GM23338 (cell line): ENCODE data around the gene CERK. TPM values are rescaled to one million over a fixed set of nuclear protein-coding genes. Genes with fewer than 3 reads are reported as not detected.
"Not testable (repeated sequence)": the region's sequence is repeated elsewhere in the genome, so short reads cannot be mapped to it uniquely, and the experiment has no call there.

ENCODE experiments used
- ATAC-seq: fragments of 200-7000 bp; cut with Tn5 transposase; 3 replicates; pipeline ENCODE4 v1.9.1; 2020
- DNase-seq: peaks from one replicate; pipeline ENCODE4 v3.0.0-alpha.2; 2015; ENCODE audit warnings: low spot score
- H2AFZ ChIP-seq: fragments of 200-600 bp; sonication (generic); 2 replicates; pipeline ENCODE4 v1.8.0; 2016; ENCODE audit warnings: antibody characterized with exemption, mild to moderate bottlenecking, moderate library complexity
- H3F3A ChIP-seq: fragments of 200-600 bp; sonication (generic); replicated peaks from 2 replicates; pipeline ENCODE4 v1.8.0; 2017; ENCODE audit warnings: antibody characterized with exemption, mixed run types, low read depth
- H3K27ac ChIP-seq: fragments of 200-600 bp; sonication (generic); 2 replicates; pipeline ENCODE4 v1.6.1; 2016; ENCODE audit warnings: low read depth
- H3K27me3 ChIP-seq: fragments of 200-600 bp; sonication (generic); 2 replicates; pipeline ENCODE4 v1.8.0; 2016; ENCODE audit warnings: mild to moderate bottlenecking, mixed run types, moderate library complexity; ENCODE audit not compliant: insufficient read depth
- H3K36me3 ChIP-seq: fragments of 200-600 bp; sonication (generic); 2 replicates; pipeline ENCODE4 v1.8.0; 2016; ENCODE audit warnings: mild to moderate bottlenecking; ENCODE audit not compliant: insufficient read depth
- H3K4me1 ChIP-seq: fragments of 200-600 bp; sonication (generic); 2 replicates; pipeline ENCODE4 v1.8.0; 2016; ENCODE audit warnings: mild to moderate bottlenecking, moderate library complexity; ENCODE audit not compliant: insufficient read depth
- H3K4me2 ChIP-seq: fragments of 200-600 bp; sonication (generic); 2 replicates; pipeline ENCODE4 v1.7.1; 2017; ENCODE audit warnings: mixed run types
- H3K4me3 ChIP-seq: fragments of 200-600 bp; sonication (generic); 2 replicates; pipeline ENCODE4 v1.6.1; 2016; ENCODE audit warnings: mixed run types
- H3K79me2 ChIP-seq: fragments of 200-600 bp; sonication (generic); replicated peaks from 2 replicates; pipeline ENCODE4 v1.8.0; 2017; ENCODE audit warnings: mild to moderate bottlenecking; ENCODE audit not compliant: insufficient read depth
- H3K9me2 ChIP-seq: fragments of 200-600 bp; sonication (generic); 2 replicates; pipeline ENCODE4 v1.8.0; 2017; ENCODE audit not compliant: insufficient read depth
- H4K20me1 ChIP-seq: fragments of 200-600 bp; sonication (generic); replicated peaks from 2 replicates; pipeline ENCODE4 v1.8.0; 2017; ENCODE audit warnings: mild to moderate bottlenecking; ENCODE audit not compliant: insufficient read depth
- H3K27ac Mint-ChIP-seq: 2 replicates; pipeline ENCODE4 v1.8.0; 2020; ENCODE audit warnings: inconsistent platforms, mild to moderate bottlenecking, moderate library complexity, mixed read lengths
- H3K27me3 Mint-ChIP-seq: 3 replicates; pipeline ENCODE4 v1.8.0; 2022; ENCODE audit warnings: low read depth, mild to moderate bottlenecking, moderate library complexity, mixed read lengths, inconsistent platforms; ENCODE audit not compliant: insufficient read depth, poor library complexity
- H3K36me3 Mint-ChIP-seq: 3 replicates; pipeline ENCODE4 v1.8.0; 2021; ENCODE audit warnings: low read depth, mild to moderate bottlenecking, inconsistent platforms, moderate library complexity, mixed read lengths
- H3K4me1 Mint-ChIP-seq: 3 replicates; pipeline ENCODE4 v1.8.0; 2020; ENCODE audit warnings: mild to moderate bottlenecking, inconsistent platforms, mixed read lengths
- H3K4me3 Mint-ChIP-seq: 3 replicates; pipeline ENCODE4 v1.8.0; 2021; ENCODE audit warnings: moderate library complexity, mild to moderate bottlenecking, inconsistent platforms, mixed read lengths
- H3K9me3 Mint-ChIP-seq: 3 replicates; pipeline ENCODE4 v1.8.0; 2020; ENCODE audit warnings: moderate library complexity, mild to moderate bottlenecking, inconsistent platforms, mixed read lengths
- CREB1 ChIP-seq: fragments of 250-450 bp; sonication (Bioruptor Pico); IDR thresholded peaks from 2 replicates; pipeline ENCODE4 v1.5.0; 2020; ENCODE audit warnings: low read depth, mild to moderate bottlenecking, moderate library complexity
- EZH2 ChIP-seq: fragments of 200-600 bp; sonication (generic); IDR thresholded peaks from one replicate; pipeline ENCODE4 v1.8.0; 2017; ENCODE audit warnings: antibody characterized with exemption, mild to moderate bottlenecking, low read depth; ENCODE audit not compliant: unreplicated experiment
- EZH2phosphoT487 ChIP-seq: fragments of 200-600 bp; sonication (generic); IDR thresholded peaks from one replicate; pipeline ENCODE4 v1.8.1; 2018; ENCODE audit warnings: antibody characterized with exemption; ENCODE audit not compliant: unreplicated experiment
- JUNB ChIP-seq: IDR thresholded peaks from one replicate; pipeline ENCODE4 v1.6.1; 2016; ENCODE audit warnings: antibody characterized with exemption; ENCODE audit not compliant: unreplicated experiment
- NANOG ChIP-seq: IDR thresholded peaks from 2 replicates; pipeline ENCODE4 v1.6.1; 2016; ENCODE audit warnings: antibody characterized with exemption, borderline replicate concordance
- POLR2AphosphoS5 ChIP-seq: IDR thresholded peaks from 2 replicates; pipeline ENCODE4 v1.6.1; 2016; ENCODE audit warnings: antibody characterized with exemption, low read depth
- STAT1 ChIP-seq: IDR thresholded peaks from one replicate; pipeline ENCODE4 v1.6.1; 2016; ENCODE audit warnings: antibody characterized with exemption; ENCODE audit not compliant: unreplicated experiment
- ZNF114 ChIP-seq: fragments of 250-450 bp; sonication (Bioruptor Pico); IDR thresholded peaks from 2 replicates; pipeline ENCODE4 v1.5.0; 2020; ENCODE audit warnings: mild to moderate bottlenecking, moderate library complexity
- ZNF331 ChIP-seq: fragments of 250-450 bp; sonication (Bioruptor Pico); IDR thresholded peaks from 2 replicates; pipeline ENCODE4 v1.5.0; 2020; ENCODE audit warnings: low read depth, mild to moderate bottlenecking, moderate library complexity
- polyA plus RNA-seq: library from polyadenylated mRNA; unstranded; fragments of >200 nt; fragmentation: Nextera tagmentation; extraction: Ambion mirVana; gene quantifications from 2 replicates; pipeline ENCODE4 v1.2.1, GENCODE V29; 2016
- total RNA-seq: library from RNA; depleted of rRNA; stranded (reverse); fragments of >200 nt; shearing (Covaris generic); gene quantifications from 2 replicates; pipeline ENCODE4 v1.2.3, GENCODE V29; 2014
- TF ChIP-seq, protein P1 (sequence below): IDR thresholded peaks from 2 replicates; pipeline ENCODE4 v1.6.1; 2016; ENCODE audit warnings: antibody characterized with exemption
- TF ChIP-seq, protein P2 (sequence below): IDR thresholded peaks from one replicate; pipeline ENCODE4 v1.6.1; 2018; ENCODE audit warnings: antibody characterized with exemption; ENCODE audit not compliant: unreplicated experiment
- TF ChIP-seq, protein P3 (sequence below): fragments of 250-450 bp; sonication (Bioruptor Pico); IDR thresholded peaks from 2 replicates; pipeline ENCODE4 v1.5.0; 2020; ENCODE audit warnings: mild to moderate bottlenecking, moderate library complexity

The CERK gene
- total and polyA plus RNA-seq, 2 experiments from 2014 or later: 12.7 to 62.9 TPM

DNA sequence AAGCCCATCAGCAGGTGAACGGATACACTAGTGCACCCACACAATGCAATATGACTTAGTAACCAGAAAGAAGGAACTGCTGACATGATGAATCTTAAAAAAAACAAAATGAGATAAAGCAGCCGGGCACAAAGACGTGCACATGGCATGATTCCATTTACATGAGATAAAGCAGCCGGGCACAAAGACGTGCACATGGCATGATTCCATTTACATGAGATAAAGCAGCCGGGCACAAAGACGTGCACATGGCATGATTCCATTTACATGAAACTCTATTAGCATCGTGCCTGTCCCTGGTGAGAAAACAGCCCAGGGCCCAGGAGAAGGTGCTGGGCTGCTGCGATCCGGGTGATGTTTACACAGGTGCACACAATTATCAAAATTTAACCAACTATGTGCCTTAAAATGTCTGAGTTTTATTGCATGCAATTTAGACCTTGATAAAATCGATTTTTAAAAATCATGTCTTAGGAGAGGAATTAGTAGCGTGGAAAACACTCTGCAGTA is 3.8 kb downstream of the CERK start:
- peaks cover 16% of the 10 kb centered on the region for H3K27me3 Mint-ChIP-seq
- ATAC-seq, H3K4me2 ChIP-seq, H3K9me2 ChIP-seq, H2AFZ ChIP-seq, H3K9me3 Mint-ChIP-seq, H4K20me1 ChIP-seq, H3K4me3 ChIP-seq, DNase-seq, H3K27ac ChIP-seq, H3K27me3 ChIP-seq, H3K36me3 ChIP-seq, H3K4me3 Mint-ChIP-seq, H3K27ac Mint-ChIP-seq, H3K36me3 Mint-ChIP-seq: not testable (repeated sequence)
- Histone ChIP-seq H3K4me1 (peaks cover 19% of the 10 kb centered on the region), H3K79me2 (peaks cover 60% of the 10 kb centered on the region), H3F3A (peaks cover 13% of the 10 kb centered on the region; the same call in 1 of the 2 replicates)
- H3K4me1 Mint-ChIP-seq: peaks cover 51% of the 10 kb centered on the region

DNA sequence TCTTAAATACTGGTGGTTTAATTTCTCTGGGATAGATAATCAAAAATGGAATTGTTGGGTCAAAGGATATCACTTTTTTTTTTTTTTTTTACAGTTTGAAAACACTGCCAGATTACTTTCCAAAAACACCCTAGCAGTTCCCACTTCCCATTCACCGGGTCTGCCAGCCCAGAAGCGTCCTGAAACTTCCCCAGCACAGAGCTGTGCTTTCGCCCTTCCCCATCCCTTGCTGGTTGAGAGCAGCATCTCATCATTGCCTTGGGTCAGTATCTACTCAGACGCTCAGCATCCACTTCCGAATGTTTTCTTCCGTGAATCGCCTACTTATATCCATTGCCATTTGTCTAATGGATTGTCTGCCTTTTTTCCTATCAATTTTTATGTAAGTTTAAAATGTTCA is 5.5 kb downstream of the CERK start:
- Histone ChIP-seq H3K4me2 (no peak overlapping the region), H3K27me3 (no peaks in the 10 kb centered on the region), H3K36me3 (no peaks in the 10 kb centered on the region), H3K4me1 (peaks cover 19% of the 10 kb centered on the region), H3F3A (peaks cover 13% of the 10 kb centered on the region; the same call in 1 of the 2 replicates), H3K4me3 (no peak overlapping the region), H3K27ac (no peak overlapping the region), H2AFZ (no peak overlapping the region), H3K9me2 (no peaks in the 10 kb centered on the region), H4K20me1 (peaks cover 13% of the 10 kb centered on the region), H3K79me2 (peaks cover 67% of the 10 kb centered on the region)
- Mint-ChIP-seq H3K4me1 (peaks cover 48% of the 10 kb centered on the region), H3K36me3 (0 out of 3 replicates have a peak, but pooled peaks cover 2% of the 10 kb centered on the region), H3K4me3 (no peak overlapping the region), H3K27me3 (peaks cover 15% of the 10 kb centered on the region), H3K9me3 (no peaks in the 10 kb centered on the region), H3K27ac (no peak overlapping the region)
- ATAC-seq (no peak), DNase-seq (no peak)
- TF ChIP-seq ZNF331: no peak
- TF ChIP-seq, protein P1, sequence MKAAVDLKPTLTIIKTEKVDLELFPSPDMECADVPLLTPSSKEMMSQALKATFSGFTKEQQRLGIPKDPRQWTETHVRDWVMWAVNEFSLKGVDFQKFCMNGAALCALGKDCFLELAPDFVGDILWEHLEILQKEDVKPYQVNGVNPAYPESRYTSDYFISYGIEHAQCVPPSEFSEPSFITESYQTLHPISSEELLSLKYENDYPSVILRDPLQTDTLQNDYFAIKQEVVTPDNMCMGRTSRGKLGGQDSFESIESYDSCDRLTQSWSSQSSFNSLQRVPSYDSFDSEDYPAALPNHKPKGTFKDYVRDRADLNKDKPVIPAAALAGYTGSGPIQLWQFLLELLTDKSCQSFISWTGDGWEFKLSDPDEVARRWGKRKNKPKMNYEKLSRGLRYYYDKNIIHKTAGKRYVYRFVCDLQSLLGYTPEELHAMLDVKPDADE: no peak
- no peak for TF ChIP-seq NANOG
- no peak for TF ChIP-seq POLR2AphosphoS5
- TF ChIP-seq EZH2: no peak
- no peak for TF ChIP-seq JUNB
- no peak for TF ChIP-seq CREB1 (CRISPR knock-in tag)
- TF ChIP-seq STAT1: no peak
- TF ChIP-seq, protein P2, sequence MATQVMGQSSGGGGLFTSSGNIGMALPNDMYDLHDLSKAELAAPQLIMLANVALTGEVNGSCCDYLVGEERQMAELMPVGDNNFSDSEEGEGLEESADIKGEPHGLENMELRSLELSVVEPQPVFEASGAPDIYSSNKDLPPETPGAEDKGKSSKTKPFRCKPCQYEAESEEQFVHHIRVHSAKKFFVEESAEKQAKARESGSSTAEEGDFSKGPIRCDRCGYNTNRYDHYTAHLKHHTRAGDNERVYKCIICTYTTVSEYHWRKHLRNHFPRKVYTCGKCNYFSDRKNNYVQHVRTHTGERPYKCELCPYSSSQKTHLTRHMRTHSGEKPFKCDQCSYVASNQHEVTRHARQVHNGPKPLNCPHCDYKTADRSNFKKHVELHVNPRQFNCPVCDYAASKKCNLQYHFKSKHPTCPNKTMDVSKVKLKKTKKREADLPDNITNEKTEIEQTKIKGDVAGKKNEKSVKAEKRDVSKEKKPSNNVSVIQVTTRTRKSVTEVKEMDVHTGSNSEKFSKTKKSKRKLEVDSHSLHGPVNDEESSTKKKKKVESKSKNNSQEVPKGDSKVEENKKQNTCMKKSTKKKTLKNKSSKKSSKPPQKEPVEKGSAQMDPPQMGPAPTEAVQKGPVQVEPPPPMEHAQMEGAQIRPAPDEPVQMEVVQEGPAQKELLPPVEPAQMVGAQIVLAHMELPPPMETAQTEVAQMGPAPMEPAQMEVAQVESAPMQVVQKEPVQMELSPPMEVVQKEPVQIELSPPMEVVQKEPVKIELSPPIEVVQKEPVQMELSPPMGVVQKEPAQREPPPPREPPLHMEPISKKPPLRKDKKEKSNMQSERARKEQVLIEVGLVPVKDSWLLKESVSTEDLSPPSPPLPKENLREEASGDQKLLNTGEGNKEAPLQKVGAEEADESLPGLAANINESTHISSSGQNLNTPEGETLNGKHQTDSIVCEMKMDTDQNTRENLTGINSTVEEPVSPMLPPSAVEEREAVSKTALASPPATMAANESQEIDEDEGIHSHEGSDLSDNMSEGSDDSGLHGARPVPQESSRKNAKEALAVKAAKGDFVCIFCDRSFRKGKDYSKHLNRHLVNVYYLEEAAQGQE: no peak
- TF ChIP-seq EZH2phosphoT487: no peak
- TF ChIP-seq ZNF114: no peak
- TF ChIP-seq, protein P3, sequence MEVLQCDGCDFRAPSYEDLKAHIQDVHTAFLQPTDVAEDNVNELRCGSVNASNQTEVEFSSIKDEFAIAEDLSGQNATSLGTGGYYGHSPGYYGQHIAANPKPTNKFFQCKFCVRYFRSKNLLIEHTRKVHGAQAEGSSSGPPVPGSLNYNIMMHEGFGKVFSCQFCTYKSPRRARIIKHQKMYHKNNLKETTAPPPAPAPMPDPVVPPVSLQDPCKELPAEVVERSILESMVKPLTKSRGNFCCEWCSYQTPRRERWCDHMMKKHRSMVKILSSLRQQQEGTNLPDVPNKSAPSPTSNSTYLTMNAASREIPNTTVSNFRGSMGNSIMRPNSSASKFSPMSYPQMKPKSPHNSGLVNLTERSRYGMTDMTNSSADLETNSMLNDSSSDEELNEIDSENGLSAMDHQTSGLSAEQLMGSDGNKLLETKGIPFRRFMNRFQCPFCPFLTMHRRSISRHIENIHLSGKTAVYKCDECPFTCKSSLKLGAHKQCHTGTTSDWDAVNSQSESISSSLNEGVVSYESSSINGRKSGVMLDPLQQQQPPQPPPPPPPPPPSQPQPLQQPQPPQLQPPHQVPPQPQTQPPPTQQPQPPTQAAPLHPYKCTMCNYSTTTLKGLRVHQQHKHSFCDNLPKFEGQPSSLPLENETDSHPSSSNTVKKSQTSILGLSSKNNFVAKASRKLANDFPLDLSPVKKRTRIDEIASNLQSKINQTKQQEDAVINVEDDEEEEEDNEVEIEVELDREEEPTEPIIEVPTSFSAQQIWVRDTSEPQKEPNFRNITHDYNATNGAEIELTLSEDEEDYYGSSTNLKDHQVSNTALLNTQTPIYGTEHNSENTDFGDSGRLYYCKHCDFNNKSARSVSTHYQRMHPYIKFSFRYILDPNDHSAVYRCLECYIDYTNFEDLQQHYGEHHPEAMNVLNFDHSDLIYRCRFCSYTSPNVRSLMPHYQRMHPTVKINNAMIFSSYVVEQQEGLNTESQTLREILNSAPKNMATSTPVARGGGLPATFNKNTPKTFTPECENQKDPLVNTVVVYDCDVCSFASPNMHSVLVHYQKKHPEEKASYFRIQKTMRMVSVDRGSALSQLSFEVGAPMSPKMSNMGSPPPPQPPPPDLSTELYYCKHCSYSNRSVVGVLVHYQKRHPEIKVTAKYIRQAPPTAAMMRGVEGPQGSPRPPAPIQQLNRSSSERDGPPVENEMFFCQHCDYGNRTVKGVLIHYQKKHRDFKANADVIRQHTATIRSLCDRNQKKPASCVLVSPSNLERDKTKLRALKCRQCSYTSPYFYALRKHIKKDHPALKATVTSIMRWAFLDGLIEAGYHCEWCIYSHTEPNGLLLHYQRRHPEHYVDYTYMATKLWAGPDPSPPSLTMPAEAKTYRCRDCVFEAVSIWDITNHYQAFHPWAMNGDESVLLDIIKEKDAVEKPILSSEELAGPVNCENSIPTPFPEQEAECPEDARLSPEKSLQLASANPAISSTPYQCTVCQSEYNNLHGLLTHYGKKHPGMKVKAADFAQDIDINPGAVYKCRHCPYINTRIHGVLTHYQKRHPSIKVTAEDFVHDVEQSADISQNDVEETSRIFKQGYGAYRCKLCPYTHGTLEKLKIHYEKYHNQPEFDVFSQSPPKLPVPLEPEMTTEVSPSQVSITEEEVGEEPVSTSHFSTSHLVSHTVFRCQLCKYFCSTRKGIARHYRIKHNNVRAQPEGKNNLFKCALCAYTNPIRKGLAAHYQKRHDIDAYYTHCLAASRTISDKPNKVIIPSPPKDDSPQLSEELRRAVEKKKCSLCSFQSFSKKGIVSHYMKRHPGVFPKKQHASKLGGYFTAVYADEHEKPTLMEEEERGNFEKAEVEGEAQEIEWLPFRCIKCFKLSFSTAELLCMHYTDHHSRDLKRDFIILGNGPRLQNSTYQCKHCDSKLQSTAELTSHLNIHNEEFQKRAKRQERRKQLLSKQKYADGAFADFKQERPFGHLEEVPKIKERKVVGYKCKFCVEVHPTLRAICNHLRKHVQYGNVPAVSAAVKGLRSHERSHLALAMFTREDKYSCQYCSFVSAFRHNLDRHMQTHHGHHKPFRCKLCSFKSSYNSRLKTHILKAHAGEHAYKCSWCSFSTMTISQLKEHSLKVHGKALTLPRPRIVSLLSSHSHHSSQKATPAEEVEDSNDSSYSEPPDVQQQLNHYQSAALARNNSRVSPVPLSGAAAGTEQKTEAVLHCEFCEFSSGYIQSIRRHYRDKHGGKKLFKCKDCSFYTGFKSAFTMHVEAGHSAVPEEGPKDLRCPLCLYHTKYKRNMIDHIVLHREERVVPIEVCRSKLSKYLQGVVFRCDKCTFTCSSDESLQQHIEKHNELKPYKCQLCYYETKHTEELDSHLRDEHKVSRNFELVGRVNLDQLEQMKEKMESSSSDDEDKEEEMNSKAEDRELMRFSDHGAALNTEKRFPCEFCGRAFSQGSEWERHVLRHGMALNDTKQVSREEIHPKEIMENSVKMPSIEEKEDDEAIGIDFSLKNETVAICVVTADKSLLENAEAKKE (CRISPR knock-in tag): no peak
